HTERT RPE-1 (cell line): Measurements from ENCODE around the gene ISX.

Experiments
- in situ Hi-C: fragments of 300-500 bp; cut with MboI; formaldehyde crosslinking; loops from 4 replicates; pipeline ENCODE4 v1.14.3; 2020; ENCODE audit warnings: low sequenced_read_pairs

The ISX gene

DNA sequence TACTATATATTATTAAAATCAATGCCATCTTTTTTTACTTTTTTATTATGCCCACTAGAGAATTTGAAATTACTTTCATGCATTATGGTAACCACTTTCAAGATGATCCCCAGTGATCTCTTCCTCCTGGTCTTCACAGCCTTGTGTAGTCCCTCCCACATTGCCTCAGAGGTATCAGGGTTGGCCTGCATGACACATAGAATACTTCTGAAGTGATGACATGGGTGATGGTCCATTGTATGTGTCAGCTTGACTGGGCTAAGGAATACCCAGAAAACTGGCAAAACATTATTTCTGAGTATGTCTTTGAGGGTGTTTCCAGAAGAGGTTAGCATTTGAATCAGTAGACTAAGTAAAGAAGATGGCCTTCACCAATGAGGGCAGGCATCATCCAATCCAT, 14.2 kb upstream of the ISX start:
- in situ Hi-C loops: no loop called here

DNA sequence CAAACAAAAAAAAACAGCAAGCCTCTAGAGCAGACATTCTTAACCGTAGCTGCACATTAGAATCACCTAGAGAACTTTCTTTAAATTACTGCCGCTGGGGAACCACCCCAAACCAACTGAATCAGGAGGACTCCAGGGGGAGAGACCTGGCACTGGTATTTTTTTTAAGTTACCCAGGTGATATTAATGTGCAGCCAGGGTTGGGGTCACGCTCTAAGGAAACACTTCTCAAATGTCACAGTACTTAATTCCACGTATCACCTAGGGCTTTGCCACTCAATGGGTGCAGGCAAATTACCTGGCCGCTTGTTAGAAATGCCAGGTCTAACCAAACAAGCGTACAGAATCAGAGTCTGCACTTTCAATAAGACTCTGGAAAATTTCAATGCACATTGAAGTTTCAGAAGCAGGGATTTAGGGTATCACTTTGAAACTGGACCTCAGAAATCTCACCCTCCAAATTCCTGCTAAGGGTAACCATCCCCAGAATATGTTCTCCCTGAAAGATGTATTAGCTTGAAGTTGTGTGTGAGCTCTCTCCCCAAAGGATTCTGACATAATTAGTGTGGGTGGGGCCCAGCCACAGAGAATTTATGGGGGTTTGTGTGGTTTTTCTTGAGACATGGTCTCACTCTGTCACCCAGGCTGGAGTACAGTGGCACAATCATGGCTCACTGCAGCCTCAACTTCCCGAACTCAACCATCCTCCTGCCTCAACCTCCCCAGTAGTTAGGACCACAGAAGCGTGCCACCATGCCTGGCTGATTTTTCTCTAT, 12.7 kb upstream of the ISX start:
- in situ Hi-C loops: no loop called here

DNA sequence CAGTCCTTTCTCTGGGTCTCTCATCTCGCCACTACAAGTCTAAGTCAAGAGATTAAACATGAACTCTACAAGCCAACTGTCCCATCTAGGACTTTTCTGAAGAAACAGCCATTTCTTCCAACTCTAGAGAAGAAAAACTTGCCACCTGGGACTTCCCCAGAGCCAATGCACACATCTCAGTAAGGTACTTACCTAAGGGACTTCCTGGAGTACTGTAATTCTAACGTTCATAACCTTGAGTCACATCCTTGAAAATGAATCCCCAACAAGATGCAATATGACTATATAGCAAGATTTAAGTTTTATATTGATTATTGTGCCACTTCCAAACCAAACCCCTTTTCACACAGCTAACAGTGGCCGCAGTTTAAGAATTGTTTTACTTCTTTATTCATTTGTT, 11.9 kb upstream of the ISX start:
- in situ Hi-C loops: no loop called here

DNA sequence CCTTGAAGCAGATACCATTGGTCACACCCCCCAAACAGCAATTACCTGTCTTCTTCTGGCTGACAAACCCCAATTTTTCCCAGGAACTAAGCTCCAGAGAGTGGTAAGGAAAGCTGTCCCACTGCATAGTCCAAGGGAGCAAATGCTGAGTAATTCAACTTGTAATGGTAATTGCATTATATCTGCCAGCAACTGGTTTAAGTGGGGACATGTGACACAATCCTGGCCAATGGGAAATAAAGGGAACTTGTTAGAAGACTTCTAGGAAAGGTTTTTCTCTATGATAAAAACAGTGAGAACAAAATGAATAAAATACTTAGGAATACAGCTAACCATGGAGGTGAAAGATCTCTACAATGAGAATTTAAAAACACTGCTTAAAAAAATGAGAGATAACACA, 9.5 kb upstream of the ISX start:
- in situ Hi-C loops: no loop called here

DNA sequence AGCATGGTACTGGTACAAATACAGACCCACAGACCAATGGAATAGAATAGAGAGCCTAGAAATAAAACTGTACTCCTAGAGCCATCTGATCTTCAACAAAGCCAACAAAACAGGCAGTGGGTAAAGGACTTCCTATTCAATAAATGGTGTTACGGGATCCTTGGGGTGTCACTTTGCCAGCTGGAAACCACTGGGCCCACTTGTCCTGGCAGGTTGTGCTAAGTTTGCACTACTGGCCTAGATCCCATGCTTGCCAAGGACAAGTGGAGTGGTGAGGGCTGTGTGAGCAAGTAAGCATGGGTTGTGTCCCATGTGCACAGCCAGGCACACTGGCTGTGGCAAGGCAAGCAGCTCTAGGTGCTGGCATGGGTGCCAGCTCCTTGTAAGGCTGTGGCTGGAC, 8.8 kb upstream of the ISX start:
- in situ Hi-C loops: no loop called here

DNA sequence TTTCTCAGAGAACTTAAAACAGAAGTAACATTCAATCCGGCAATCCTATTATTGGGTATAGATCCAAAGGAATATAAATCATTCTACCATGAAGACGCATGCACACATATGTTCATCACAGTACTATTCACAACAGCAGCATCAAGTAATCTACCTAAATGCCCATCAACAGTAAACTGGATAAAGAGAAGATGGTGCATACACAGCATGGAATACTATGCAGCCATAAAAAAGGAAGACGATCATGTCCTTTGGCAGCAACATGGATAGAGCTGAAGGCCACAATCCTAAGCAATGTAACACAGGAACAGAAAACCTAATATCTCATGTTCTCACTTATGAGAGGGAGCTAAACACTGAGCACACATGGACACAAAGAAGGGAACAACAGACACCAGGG, 6.3 kb upstream of the ISX start:
- in situ Hi-C loops: no loop called here

DNA sequence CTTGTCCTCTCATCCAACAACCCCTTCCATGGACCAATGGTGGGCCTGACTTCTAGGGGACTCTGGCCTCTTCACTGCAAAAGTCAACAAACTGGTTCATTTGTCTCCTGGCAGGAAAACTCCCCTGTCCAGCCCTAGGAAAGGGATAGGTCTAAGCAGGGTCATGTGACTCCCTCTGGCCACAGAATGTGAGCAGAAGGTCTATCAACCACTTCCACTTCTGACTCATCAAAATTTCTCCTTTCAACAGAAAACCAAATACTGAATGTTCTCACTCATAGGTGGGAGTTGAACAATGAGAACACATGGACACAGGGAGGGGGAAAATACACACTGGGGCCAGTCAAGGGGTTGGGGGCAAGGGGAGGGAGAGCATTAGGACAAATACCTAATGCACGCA, 1.3 kb upstream of the ISX start:
- in situ Hi-C loops: no loop called here

DNA sequence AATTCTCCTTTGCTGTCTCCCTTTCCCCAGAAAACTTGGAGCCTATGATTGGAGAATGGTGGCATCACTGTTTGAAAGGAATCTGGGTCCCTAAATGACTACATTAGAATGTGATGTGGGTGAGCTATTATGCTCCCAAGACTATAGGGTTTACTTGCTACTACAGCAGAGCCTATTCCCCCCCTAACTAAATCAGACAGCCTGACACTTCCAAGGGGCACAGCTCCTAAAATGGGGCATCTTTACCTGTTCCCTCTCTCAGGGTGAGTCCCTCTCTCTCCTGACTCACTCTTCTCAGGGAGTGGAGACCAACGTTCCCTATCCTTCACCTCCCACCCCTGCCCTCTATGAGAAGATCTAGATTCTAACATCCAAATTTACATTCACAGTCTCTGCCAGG, 775 bp upstream of the ISX start:
- in situ Hi-C loops: no loop called here

DNA sequence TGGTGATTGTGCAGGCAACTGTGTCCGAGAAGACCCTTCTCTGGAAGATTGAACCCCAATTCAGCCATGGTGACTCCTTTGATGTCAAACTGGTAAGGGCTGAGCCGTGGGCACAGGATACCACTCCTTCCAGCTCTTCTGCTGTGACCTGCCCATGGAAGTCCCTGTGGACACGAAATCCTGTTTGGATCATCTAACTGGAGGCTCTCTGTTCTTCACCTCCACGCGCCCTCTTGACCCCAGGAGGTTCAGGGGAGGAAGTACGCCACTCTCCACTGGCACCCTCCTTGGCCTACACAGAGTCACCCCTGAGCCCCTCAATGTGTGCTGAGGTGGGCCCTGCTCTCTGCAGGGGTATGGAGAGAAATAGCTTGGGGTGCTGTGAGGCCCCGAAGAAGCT, 810 bp downstream of the ISX start:
- in situ Hi-C loops: no loop called here

DNA sequence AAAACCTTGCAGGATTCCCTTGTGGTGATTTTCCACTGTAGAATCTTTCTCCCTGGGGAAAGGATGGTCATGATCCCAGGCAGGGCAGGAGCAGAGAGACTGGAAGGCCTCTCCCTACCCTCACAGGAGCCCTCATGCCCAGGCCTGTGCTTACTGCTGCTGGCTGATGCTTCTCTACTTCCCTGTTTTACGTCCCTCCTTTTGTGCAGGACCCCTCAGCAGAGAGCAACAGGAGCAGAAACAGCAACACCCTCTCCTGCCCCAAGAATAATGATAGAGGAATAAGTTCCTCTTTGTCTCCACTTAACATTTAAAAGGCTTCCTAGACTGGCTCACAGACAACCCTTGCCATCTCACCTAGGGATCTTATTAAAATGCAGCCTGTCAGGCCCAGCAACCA, 3.6 kb downstream of the ISX start:
- in situ Hi-C loops: no loop called here

DNA sequence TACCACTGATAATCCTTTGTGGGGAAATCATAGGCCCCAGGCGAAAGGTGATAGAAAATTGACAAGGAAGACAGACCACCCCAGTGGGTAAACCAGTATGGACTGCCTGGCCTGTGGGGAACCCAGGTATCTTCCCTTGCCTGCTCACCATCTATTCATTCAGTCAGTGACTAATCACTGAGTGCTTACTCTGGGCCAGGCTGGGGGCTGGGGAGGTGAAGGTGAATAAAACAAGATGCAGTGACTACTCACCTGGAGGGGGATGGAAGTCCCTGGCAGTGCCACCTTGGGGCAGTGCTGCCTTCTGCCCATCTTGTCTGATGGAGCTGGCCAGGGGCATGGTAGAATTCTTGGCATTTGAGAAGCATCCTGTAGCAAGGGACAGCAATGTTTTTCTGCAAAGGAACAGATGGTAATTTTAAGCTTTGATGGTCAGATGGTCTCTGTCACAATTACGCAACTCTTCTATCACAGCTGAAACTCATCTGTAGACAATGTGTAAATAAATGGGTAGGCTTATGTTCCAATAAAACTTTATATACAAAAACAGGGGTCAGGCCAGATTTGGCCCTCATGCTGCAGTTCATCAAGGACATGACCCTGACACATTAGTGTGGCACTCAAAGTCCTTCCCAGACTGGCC, 4.6 kb downstream of the ISX start:
- in situ Hi-C loops: no loop called here

DNA sequence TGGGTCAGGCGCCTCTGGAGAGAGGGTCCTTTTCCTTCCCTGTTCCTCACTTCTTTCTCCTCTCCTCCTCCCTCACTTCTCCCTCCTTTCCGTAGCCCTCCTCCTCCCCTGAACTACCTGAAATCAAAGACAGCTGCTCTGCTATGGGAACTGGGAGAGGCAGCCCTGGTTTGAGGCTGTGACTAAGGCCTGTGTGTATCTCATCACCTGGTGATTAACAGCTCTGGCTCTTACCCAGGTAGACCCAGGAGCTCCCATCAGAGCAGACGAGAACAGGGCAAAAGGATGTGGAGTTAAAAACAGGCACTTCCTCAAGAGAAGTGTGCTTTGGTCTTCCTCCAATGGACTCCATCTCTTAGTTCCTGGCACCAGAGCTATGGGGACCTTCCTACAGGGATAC, 5.8 kb downstream of the ISX start:
- in situ Hi-C loops: no loop called here

DNA sequence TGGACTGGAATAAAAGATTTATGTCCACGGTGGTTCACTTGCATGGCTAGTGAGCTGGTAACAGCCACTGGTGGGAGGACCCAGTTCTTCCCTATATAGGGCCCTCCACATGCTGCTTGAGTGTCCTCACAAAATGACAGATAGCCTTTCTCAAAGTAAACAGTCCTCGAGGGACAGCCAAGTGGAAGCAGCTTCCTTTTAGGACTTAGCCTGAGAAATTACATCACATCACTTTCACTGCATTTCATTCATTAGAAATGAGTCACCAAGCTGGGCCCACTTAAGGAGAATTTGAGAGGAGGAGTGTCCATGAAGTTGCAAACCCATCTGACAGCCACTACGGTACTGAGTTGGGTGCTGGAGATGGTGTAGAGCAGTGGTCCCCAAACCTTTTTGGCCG, 7.0 kb downstream of the ISX start:
- in situ Hi-C loops: no loop called here

DNA sequence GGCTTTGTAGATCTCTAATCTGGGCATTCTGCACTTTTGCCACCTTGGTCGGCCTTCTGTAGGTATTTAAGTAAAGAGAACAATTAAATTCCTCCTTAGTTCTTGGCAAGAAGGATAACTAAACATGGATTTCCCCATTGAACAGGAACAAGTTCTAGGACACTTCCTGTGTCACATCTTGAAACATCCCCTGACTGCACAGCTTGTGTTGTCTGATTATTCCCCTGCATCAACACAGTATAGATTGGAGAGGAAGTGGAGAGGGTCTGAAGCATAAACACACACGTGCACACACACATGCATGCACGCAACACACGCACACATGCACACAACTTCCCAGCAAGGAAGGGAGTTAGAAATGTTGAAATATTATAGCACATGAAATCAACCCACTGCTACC, 8.6 kb downstream of the ISX start:
- in situ Hi-C loops: no loop called here

DNA sequence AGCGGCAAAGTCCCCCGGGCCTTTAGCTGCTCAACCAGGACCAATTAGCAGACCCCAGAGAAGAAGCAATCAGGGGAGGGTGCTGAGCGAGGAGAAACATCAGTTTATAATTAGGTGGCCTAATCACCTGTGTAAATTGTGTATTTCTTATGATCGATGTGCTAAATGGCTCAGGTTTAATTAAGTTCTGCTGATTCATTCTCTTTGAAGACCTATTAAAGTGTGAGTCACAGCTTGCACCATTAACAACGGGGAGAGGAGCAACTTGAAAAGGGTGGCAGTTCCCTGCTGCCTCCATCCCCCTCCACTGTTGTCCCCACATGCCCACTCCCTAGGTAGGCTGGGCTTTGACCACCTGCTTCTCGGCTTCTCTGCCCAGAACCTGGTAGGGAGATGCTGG, 10.7 kb downstream of the ISX start:
- in situ Hi-C loops: no loop called here

DNA sequence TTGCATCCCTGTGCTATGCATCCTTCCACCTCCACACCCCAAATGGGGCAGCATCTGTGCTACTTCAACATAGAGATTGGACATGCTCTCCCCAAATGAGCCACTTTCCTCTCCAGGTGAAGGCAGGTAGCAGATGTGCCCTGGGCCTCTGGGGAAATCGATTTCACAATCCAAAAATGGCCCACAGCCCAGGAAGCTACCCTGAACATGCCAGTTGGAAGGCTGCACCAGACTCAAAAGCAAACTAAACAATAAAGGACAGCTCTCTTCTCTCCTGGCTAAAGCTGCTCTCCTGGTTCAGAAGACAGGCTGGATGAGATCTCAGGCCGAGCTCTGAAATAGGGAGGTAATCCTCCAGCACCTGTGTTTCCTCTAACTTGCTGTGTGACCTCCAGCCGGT, 19.7 kb downstream of the ISX start:
- in situ Hi-C loops: no loop called here

DNA sequence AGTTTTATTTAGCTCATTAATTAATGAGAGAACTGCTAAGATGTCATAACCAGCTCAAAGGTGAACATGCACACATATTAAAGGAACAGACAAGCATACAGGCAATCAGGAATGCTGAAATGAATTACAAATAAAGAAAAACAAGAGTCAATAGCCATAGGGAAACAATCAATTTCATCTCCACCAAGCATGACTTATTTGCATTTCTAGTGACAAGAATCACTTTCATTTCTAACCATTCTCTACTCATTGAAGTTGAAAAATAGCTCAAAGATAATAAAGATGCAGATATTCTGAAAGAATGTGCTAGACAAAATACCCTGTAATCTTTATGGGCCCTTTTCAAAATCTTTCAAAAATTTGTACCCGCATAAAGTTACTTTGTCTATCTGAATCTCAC, 23.2 kb downstream of the ISX start:
- in situ Hi-C loops: no loop called here

DNA sequence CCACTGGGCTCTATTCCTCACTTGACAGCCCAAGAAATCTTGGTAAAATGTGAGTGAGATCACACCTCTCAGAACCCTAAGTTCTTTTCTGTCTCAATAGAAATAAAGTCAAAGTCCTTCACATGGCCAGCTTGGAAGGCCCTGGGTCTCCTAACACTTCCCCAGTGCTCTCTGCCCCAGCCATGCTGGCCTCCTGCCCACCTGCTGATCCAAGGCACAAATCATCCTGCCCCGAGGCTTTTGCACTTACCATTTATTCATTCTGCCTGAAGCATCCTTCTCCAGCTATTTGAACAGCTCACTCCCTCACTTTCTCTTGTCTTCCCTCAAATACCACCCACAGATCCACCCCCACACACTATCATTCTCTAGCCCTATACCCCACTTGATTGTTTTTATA, 26.4 kb downstream of the ISX start:
- in situ Hi-C loops: no loop called here

DNA sequence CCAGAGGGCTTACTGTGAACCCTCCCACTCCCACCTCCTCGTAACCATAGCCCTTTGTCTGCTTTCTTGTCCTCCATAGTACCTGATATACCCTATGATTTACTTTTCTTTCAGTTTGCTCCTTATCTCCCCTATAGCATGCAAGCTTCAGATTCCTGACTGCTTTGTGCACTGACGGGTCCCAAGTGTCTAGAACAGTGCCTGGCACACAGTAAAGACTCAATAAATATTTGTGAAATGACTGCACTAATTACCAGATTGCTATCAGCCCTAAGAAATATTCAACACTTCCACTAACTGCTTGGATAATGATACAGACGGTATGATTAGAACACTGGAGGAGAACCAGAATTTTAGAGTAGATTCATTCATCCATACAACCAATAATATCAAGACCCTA, 33.0 kb downstream of the ISX start:
- in situ Hi-C loops: no loop called here

DNA sequence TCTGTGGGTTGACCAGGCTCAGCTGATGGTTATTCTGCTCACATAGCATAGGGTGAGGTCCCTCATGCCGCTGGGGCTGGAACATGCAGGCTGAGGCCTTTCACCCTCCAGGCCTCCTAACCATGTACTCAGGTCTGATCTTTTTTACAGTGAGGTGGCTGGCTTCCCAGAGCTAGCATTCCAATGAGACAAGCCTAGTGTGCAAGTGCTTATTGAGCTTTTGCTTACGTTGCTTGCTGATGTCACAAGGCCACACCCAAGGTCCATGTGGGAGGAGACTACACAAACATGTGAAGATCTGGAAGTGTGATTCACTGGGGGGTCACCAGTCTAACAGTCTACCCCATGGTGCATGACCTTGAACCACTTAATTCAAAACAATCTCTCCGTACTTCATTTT, 33.9 kb downstream of the ISX start:
- in situ Hi-C loops: no loop called here

DNA sequence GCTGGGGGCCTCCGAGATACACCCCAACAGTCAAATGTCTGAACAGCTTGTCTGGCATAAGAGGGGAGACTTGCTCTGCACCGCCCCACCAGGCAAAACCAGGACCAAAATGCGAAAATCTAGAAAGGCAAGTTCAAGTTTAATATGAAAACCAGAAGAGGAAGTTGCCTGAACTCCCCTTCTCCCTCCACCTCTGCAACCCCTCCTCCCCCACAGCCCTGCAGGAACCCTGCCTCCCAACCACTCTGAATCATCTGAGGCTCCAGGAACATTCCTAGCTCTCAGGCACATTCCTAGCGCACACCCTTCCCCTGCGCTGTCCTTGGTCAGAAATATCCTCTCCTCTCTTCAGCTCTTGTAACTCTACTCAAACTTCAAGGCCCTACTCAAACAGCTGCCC, 36.7 kb downstream of the ISX start:
- in situ Hi-C loops: no loop called here

DNA sequence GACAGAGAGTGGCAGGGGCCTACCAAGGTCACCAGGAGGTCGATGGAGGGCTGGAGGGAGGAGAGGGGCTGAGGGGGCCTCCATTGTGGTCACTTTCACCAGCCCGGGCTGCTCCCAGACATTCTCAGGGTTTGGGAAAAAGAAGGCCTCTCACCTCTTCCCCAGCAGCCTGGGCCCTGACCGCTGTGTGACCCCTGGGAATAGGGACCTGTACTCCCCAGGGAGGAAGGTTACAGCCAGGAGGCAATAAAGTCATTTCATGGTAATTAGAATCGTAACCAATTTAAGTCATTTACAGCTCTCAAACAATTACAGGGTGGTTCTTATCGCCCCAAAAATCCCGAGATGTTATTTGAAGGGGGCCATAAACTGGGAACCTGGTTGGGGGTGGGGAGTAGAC, 37.8 kb downstream of the ISX start:
- in situ Hi-C loops: no loop called here

DNA sequence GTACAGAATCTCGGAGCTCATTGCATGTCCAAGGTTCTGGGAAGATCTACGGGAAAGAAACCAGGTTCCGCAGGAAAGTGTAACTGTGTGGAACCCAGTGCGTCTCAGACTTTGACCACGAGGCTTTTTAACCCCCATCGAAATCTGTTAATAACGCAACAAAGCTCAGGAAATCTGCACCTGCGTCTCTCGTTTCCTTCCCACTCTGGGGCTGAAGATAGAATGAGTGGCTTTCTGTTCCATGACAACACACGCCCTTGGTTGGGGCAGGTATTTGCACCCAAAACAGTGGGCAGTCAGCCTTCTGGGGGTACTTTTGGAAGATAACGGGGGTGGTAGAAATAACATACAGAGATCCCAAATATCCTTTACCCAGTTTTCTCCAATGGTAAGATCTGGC, 38.5 kb downstream of the ISX start:
- in situ Hi-C loops: no loop called here
